ENCODE results near the gene VAV3.

VAV3 gene

GRCh38 chr1:107690491-107690890, 274.5 kb downstream of the VAV3 start:
- POLR2A ChIA-PET = no interaction called here
- TF ChIP-seq CTCF (IDR thresholded peaks at IDR 0.05; ENCODE audit: control extremely low read depth, extremely low read depth, low read depth, missing control alignments) = no peak
- CTCF ChIA-PET = no interaction called here

GRCh38 chr1:107689733-107690132, 275.2 kb downstream of the VAV3 start:
- ChIA-PET POLR2A (no interaction called here), CTCF (interaction anchor here (0.7 kb wide), 1 partner anchor 24 kb away, joined by 3 read pairs; no protein-coding TSS in a partner anchor)
- no peak for DNase-seq (ENCODE audit: extremely low spot score)
- TF ChIP-seq CTCF (IDR thresholded peaks at IDR 0.05; ENCODE audit: control extremely low read depth, extremely low read depth, low read depth, missing control alignments) = no peak

More at GRCh38 chr1:107690491-107690890, 274.5 kb downstream of the VAV3 start:
- no peak for DNase-seq (ENCODE audit: extremely low spot score)

- TF ChIP-seq CTCF (IDR thresholded peaks at IDR 0.05; ENCODE audit: control extremely low read depth, extremely low read depth, low read depth, missing control alignments) = no peak
- POLR2A ChIA-PET = no interaction called here
- CTCF ChIA-PET = interaction anchor here (0.7 kb wide), 1 partner anchor 24 kb away, joined by 3 read pairs; no protein-coding TSS in a partner anchor
- no peak for DNase-seq (ENCODE audit: extremely low spot score)
Measured at GRCh38 chr1:107689159-107689558, 275.8 kb downstream of the VAV3 start.

GRCh38 chr1:107687849-107688753, 276.9 kb downstream of the VAV3 start:
- CTCF ChIA-PET = no interaction called here
- TF ChIP-seq CTCF (IDR thresholded peaks at IDR 0.05; ENCODE audit: control extremely low read depth, extremely low read depth, low read depth, missing control alignments) = no peak
- no peak for DNase-seq (ENCODE audit: extremely low spot score)
- POLR2A ChIA-PET = no interaction called here

GRCh38 chr1:107683683-107684082, 281.3 kb downstream of the VAV3 start:
- POLR2A ChIA-PET = no interaction called here
- CTCF ChIA-PET = no interaction called here

GRCh38 chr1:107683191-107683657, 281.8 kb downstream of the VAV3 start:
- ChIA-PET POLR2A (no interaction called here), CTCF (no interaction called here)
- no peak for DNase-seq (ENCODE audit: extremely low spot score)
- no peak for TF ChIP-seq CTCF (IDR thresholded peaks at IDR 0.05; ENCODE audit: control extremely low read depth, extremely low read depth, low read depth, missing control alignments)

More at GRCh38 chr1:107683683-107684082, 281.3 kb downstream of the VAV3 start:
- no peak for DNase-seq (ENCODE audit: extremely low spot score)
- no peak for TF ChIP-seq CTCF (IDR thresholded peaks at IDR 0.05; ENCODE audit: control extremely low read depth, extremely low read depth, low read depth, missing control alignments)

Measured in GM10248 (cell line).